Neural cell (in vitro differentiated cells): ENCODE data around the gene SLC26A2. TPM values are rescaled to one million over a fixed set of nuclear protein-coding genes. Genes with fewer than 3 reads are reported as not detected.
A peak's percentile ranks its signal among the peaks of the same experiment; 100 is the strongest.

Source experiments
- H2AFZ ChIP-seq: fragments of 200-600, 300-800 bp; sonication (generic), shearing (Covaris generic); 2 replicates; pipeline ENCODE4 v1.6.0; 2014; ENCODE audit warnings: low read depth, mild to moderate bottlenecking, antibody characterized with exemption, low read length, moderate library complexity
- H3F3A ChIP-seq: fragments of 200-600 bp; shearing (Covaris generic); 2 replicates; pipeline ENCODE4 v1.6.1; 2016; ENCODE audit warnings: mild to moderate bottlenecking, moderate library complexity, mixed read lengths, antibody characterized with exemption, low read length; ENCODE audit not compliant: insufficient read depth, poor library complexity, severe bottlenecking
- H3K27ac ChIP-seq: fragments of 200-600, 300-800 bp; sonication (generic), shearing (Covaris generic); 2 replicates; pipeline ENCODE4 v1.5.1; 2014; ENCODE audit warnings: mild to moderate bottlenecking, low read length, moderate library complexity
- H3K27me3 ChIP-seq: fragments of 300-800, 200-600 bp; sonication (generic), shearing (Covaris generic); 2 replicates; pipeline ENCODE4 v1.6.0; 2014; ENCODE audit warnings: mild to moderate bottlenecking, low read depth, low read length, moderate library complexity; ENCODE audit not compliant: insufficient read depth
- H3K36me3 ChIP-seq: fragments of 300-800, 200-600 bp; sonication (generic), shearing (Covaris generic); 2 replicates; pipeline ENCODE4 v1.5.1; 2014; ENCODE audit warnings: mild to moderate bottlenecking, antibody characterized with exemption, low read length, moderate library complexity; ENCODE audit not compliant: insufficient read depth
- H3K4me2 ChIP-seq: fragments of 300-800, 200-600 bp; sonication (generic), shearing (Covaris generic); 2 replicates; pipeline ENCODE4 v1.6.0; 2014; ENCODE audit warnings: mild to moderate bottlenecking, low read length
- H3K4me3 ChIP-seq: fragments of 300-800, 200-600 bp; sonication (generic), shearing (Covaris generic); 2 replicates; pipeline ENCODE4 v1.5.1; 2014; ENCODE audit warnings: mild to moderate bottlenecking, low read length, moderate library complexity
- H3K79me2 ChIP-seq: fragments of 200-600 bp; shearing (Covaris generic); replicated peaks from 2 replicates; pipeline ENCODE4 v1.6.0; 2014; ENCODE audit warnings: mild to moderate bottlenecking, low read length, moderate library complexity; ENCODE audit not compliant: insufficient read depth
- H3K9ac ChIP-seq: fragments of 300-800, 200-600 bp; sonication (generic), shearing (Covaris generic); 2 replicates; pipeline ENCODE4 v1.6.1; 2016; ENCODE audit warnings: mild to moderate bottlenecking, low read length, mixed read lengths
- H3K9me2 ChIP-seq: fragments of 200-600 bp; shearing (Covaris generic); 2 replicates; pipeline ENCODE4 v1.6.1; 2016; ENCODE audit warnings: mild to moderate bottlenecking, low read length, mixed read lengths; ENCODE audit not compliant: insufficient read depth
- H3K9me3 ChIP-seq: fragments of 200-600, 300-800 bp; sonication (generic), shearing (Covaris generic); 2 replicates; pipeline ENCODE4 v1.6.1; 2016; ENCODE audit warnings: mild to moderate bottlenecking, mixed run types, low read length, moderate library complexity, mixed read lengths
- H4K20me1 ChIP-seq: fragments of 200-600 bp; shearing (Covaris generic); 2 replicates; pipeline ENCODE4 v1.6.1; 2016; ENCODE audit warnings: mild to moderate bottlenecking, mixed run types; ENCODE audit not compliant: insufficient read depth
- CTCF ChIP-seq: fragments of 450-650 bp; IDR thresholded peaks from 2 replicates; pipeline ENCODE4 v1.5.1; 2014; ENCODE audit warnings: antibody characterized with exemption, mild to moderate bottlenecking, moderate library complexity; ENCODE audit not compliant: poor library complexity, severe bottlenecking
- EP300 ChIP-seq: fragments of 450-650 bp; conservative IDR thresholded peaks from 2 replicates; pipeline ENCODE4 v1.6.1; 2014; ENCODE audit warnings: antibody characterized with exemption, mild to moderate bottlenecking, moderate library complexity; ENCODE audit not compliant: poor library complexity, severe bottlenecking
- EZH2 ChIP-seq: fragments of 200-600, 300-800 bp; shearing (Covaris generic), sonication (generic); IDR thresholded peaks from 2 replicates; pipeline ENCODE4 v1.6.1; 2014; ENCODE audit warnings: antibody characterized with exemption, low read length, borderline replicate concordance, mild to moderate bottlenecking; ENCODE audit not compliant: insufficient read depth, poor library complexity, severe bottlenecking
- MXI1 ChIP-seq: fragments of 450-650 bp; conservative IDR thresholded peaks from 2 replicates; pipeline ENCODE4 v1.6.1; 2014; ENCODE audit warnings: antibody characterized with exemption, mild to moderate bottlenecking; ENCODE audit not compliant: poor library complexity, severe bottlenecking
- POLR2AphosphoS5 ChIP-seq: IDR thresholded peaks from 2 replicates; pipeline ENCODE4 v1.6.1; 2012
- RAD21 ChIP-seq: fragments of 450-650 bp; conservative IDR thresholded peaks from 2 replicates; pipeline ENCODE4 v1.6.1; 2014; ENCODE audit warnings: antibody characterized with exemption, mild to moderate bottlenecking, moderate library complexity
- REST ChIP-seq: IDR thresholded peaks from 2 replicates; pipeline ENCODE4 v1.6.1; 2012; ENCODE audit warnings: borderline replicate concordance
- SMC3 ChIP-seq: fragments of 450-650 bp; conservative IDR thresholded peaks from 2 replicates; pipeline ENCODE4 v1.6.1; 2014; ENCODE audit warnings: antibody characterized with exemption, mild to moderate bottlenecking, moderate library complexity; ENCODE audit not compliant: poor library complexity
- TAF1 ChIP-seq: IDR thresholded peaks from 2 replicates; pipeline ENCODE4 v1.6.1; 2012; ENCODE audit warnings: low read depth
- polyA plus RNA-seq: library from polyadenylated mRNA; depleted of rRNA; stranded (reverse); fragments of >200 nt; gene quantifications from 2 replicates; pipeline ENCODE4 v1.2.3, GENCODE V29; 2014

Gene SLC26A2
- polyA plus RNA-seq, 1 donor from 2014 or later = 5.4 TPM

- Histone ChIP-seq H3K4me2 (no peak overlapping the region), H3K27me3 (no peaks in the 10 kb centered on the region), H3K9me2 (no peaks in the 10 kb centered on the region), H3K27ac (peak overlapping the region; percentile 5), H3K79me2 (no peaks in the 10 kb centered on the region), H3K9me3 (no peaks in the 10 kb centered on the region), H3K9ac (no peak overlapping the region), H4K20me1 (no peaks in the 10 kb centered on the region), H2AFZ (no peak overlapping the region), H3F3A (no peaks in the 10 kb centered on the region), H3K36me3 (no peaks in the 10 kb centered on the region), H3K4me3 (peak overlapping the region; percentile 27)
- TF ChIP-seq CTCF = no peak
- no peak for TF ChIP-seq RAD21
- TF ChIP-seq EP300 = peak; percentile 79
- no peak for TF ChIP-seq SMC3
- TF ChIP-seq MXI1 = no peak
- no peak for TF ChIP-seq TAF1
- peak; percentile 50 for TF ChIP-seq POLR2AphosphoS5
- no peak for TF ChIP-seq EZH2
- no peak for TF ChIP-seq REST
Observed at GRCh38 chr5:149937610-149938009, 22.9 kb upstream of the SLC26A2 start.

- no peaks in the 10 kb centered on the region for H3K79me2 ChIP-seq
- H3K4me2 ChIP-seq = no peak overlapping the region
- no peak for TF ChIP-seq CTCF
- TF ChIP-seq REST = no peak
- no peak for TF ChIP-seq RAD21
- TF ChIP-seq EZH2 = no peak
- no peak for TF ChIP-seq POLR2AphosphoS5
- TF ChIP-seq SMC3 = no peak
- no peaks in the 10 kb centered on the region for H3K9me3 ChIP-seq
- H3K9me2 ChIP-seq = no peaks in the 10 kb centered on the region
- H3K27me3 ChIP-seq = no peaks in the 10 kb centered on the region
- peak overlapping the region; percentile 27 for H3K4me3 ChIP-seq
- H4K20me1 ChIP-seq = no peaks in the 10 kb centered on the region
- no peaks in the 10 kb centered on the region for H3F3A ChIP-seq
- peak overlapping the region; percentile 5 for H3K27ac ChIP-seq
- H3K36me3 ChIP-seq = no peaks in the 10 kb centered on the region
- no peak overlapping the region for H2AFZ ChIP-seq
- H3K9ac ChIP-seq = no peak overlapping the region
Observed at GRCh38 chr5:149938279-149938678, 22.3 kb upstream of the SLC26A2 start.
